Thyroid gland (tissue), 4 donors: ENCODE results near the gene NFYC. TPM values are rescaled to one million over a fixed set of nuclear protein-coding genes. Genes with fewer than 3 reads are reported as not detected.

Source experiments
- DNase-seq, 2 donors: peaks; one replicate each; pipeline ENCODE4 v3.0.0-alpha.2; 2019
- H3K27ac ChIP-seq, 3 donors: fragments of 200-600 bp; sonication (generic); 1 replicate in 2 of 3; 2 replicates in 1 of 3; pipeline ENCODE4 v1.5.1; 2016 to 2019; ENCODE audit warnings: mild to moderate bottlenecking in 1 of 3, moderate library complexity in 1 of 3
- H3K27me3 ChIP-seq: fragments of 200-600 bp; sonication (generic); one replicate; pipeline ENCODE4 v1.5.1; 2019
- H3K36me3 ChIP-seq, 2 donors: fragments of 200-600 bp; sonication (generic); one replicate each; pipeline ENCODE4 v1.5.1; 2016 to 2019
- H3K4me1 ChIP-seq, 2 donors: fragments of 200-600 bp; sonication (generic); one replicate each; pipeline ENCODE4 v1.5.1; 2017 to 2019
- H3K4me3 ChIP-seq, 3 donors: fragments of 200-600 bp; sonication (generic); replicated peaks in 1 of 3; 1 replicate in 2 of 3; 2 replicates in 1 of 3; pipeline ENCODE4 v1.5.1; 2016; ENCODE audit warnings: mild to moderate bottlenecking in 1 of 3
- H3K9me3 ChIP-seq: fragments of 200-600 bp; sonication (generic); one replicate; pipeline ENCODE4 v1.5.1; 2017
- POLR2A ChIP-seq, 2 donors: fragments of 450-650 bp; IDR thresholded peaks; one replicate each; pipeline ENCODE4 v1.6.1; 2017; ENCODE audit warnings: antibody characterized with exemption in 2 of 2, mild to moderate bottlenecking in 2 of 2, moderate library complexity in 1 of 2
- WGBS, 2 donors: methylation state at CpG; one replicate each; pipeline ENCODE4 v1.1.5; 2017; 5-methylcytosine and 5-hydroxymethylcytosine counted together
- intact Hi-C: fragments of 100-400 bp; cut with DNase I; formaldehyde crosslinking; loops from one replicate; pipeline ENCODE4 v1.15.1; 2023
- total RNA-seq, 4 donors: library from RNA; depleted of rRNA; stranded (reverse); fragments of >200 nt; gene quantifications; one replicate each; pipeline ENCODE4 v1.2.3, GENCODE V29; 2016
- TF ChIP-seq, protein P1 (sequence below), 6 experiments: fragments of 200-600 bp in 3 of 6; fragments of 450-650 bp in 3 of 6; sonication (generic) in 3 of 6; IDR thresholded peaks; one replicate each; pipeline ENCODE4 v1.5.1; 2016 to 2019; ENCODE audit warnings: antibody characterized with exemption in 6 of 6, mild to moderate bottlenecking in 2 of 6, inconsistent platforms in 1 of 6, moderate library complexity in 1 of 6

The NFYC gene
- total RNA-seq, 4 donors from 2014 or later, result 70.5 to 175 (median 96.7) TPM

GRCh38 chr1:40740039-40740996 lies 48.8 kb downstream of the NFYC start:
- H3K27me3 ChIP-seq, result no peaks in the 10 kb centered on the region
- H3K4me1 ChIP-seq, result peaks cover 0 to 12% of the 10 kb centered on the region in 2 donors
- TF ChIP-seq, protein P1, sequence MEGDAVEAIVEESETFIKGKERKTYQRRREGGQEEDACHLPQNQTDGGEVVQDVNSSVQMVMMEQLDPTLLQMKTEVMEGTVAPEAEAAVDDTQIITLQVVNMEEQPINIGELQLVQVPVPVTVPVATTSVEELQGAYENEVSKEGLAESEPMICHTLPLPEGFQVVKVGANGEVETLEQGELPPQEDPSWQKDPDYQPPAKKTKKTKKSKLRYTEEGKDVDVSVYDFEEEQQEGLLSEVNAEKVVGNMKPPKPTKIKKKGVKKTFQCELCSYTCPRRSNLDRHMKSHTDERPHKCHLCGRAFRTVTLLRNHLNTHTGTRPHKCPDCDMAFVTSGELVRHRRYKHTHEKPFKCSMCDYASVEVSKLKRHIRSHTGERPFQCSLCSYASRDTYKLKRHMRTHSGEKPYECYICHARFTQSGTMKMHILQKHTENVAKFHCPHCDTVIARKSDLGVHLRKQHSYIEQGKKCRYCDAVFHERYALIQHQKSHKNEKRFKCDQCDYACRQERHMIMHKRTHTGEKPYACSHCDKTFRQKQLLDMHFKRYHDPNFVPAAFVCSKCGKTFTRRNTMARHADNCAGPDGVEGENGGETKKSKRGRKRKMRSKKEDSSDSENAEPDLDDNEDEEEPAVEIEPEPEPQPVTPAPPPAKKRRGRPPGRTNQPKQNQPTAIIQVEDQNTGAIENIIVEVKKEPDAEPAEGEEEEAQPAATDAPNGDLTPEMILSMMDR (IDR thresholded peaks at IDR 0.05), result no peak
- TF ChIP-seq POLR2A (IDR thresholded peaks at IDR 0.05), result no peak
- H3K4me3 ChIP-seq, result no peak overlapping the region
- WGBS, 2 donors, result 60 to 71% methylated on average over 6 of the region's 6 CpGs
- no peaks in the 10 kb centered on the region for H3K9me3 ChIP-seq
- peak overlapping the region in 1 of 3 donors; percentile 36 for H3K27ac ChIP-seq
- H3K36me3 ChIP-seq, result peaks cover 21 to 23% of the 10 kb centered on the region in 2 donors
- intact Hi-C loops, result no loop called here
- DNase-seq, result peak in 1 of 2 donors; percentile 12

- H3K27ac ChIP-seq, result no peak overlapping the region
- DNase-seq, result no peak
- H3K27me3 ChIP-seq, result no peaks in the 10 kb centered on the region
- no peaks in the 10 kb centered on the region for H3K9me3 ChIP-seq
- H3K4me3 ChIP-seq, result no peak overlapping the region
- H3K36me3 ChIP-seq, result peaks cover 21 to 23% of the 10 kb centered on the region in 2 donors
- H3K4me1 ChIP-seq, result peaks cover 0 to 8% of the 10 kb centered on the region in 2 donors
- 92 to 93% methylated on average over 7 of the region's 7 CpGs for WGBS, 2 donors
- TF ChIP-seq, protein P1 (IDR thresholded peaks at IDR 0.05), result no peak
- no peak for TF ChIP-seq POLR2A (IDR thresholded peaks at IDR 0.05)
- intact Hi-C loops, result no loop called here
Measured at GRCh38 chr1:40740997-40741736, 49.7 kb downstream of the NFYC start.

- H3K27ac ChIP-seq, result no peak overlapping the region
- intact Hi-C loops, result no loop called here
- no peaks in the 10 kb centered on the region for H3K27me3 ChIP-seq
- peaks cover 21 to 23% of the 10 kb centered on the region in 2 donors for H3K36me3 ChIP-seq
- WGBS, 2 donors, result 90 to 94% methylated on average over 3 of the region's 3 CpGs
- H3K4me1 ChIP-seq, result peaks cover 0 to 7% of the 10 kb centered on the region in 2 donors
- DNase-seq, result no peak
- H3K4me3 ChIP-seq, result no peak overlapping the region
- no peak for TF ChIP-seq POLR2A (IDR thresholded peaks at IDR 0.05)
- TF ChIP-seq, protein P1 (IDR thresholded peaks at IDR 0.05), result no peak
- H3K9me3 ChIP-seq, result no peaks in the 10 kb centered on the region
Measured at GRCh38 chr1:40742363-40743061, 51.0 kb downstream of the NFYC start.

DNA sequence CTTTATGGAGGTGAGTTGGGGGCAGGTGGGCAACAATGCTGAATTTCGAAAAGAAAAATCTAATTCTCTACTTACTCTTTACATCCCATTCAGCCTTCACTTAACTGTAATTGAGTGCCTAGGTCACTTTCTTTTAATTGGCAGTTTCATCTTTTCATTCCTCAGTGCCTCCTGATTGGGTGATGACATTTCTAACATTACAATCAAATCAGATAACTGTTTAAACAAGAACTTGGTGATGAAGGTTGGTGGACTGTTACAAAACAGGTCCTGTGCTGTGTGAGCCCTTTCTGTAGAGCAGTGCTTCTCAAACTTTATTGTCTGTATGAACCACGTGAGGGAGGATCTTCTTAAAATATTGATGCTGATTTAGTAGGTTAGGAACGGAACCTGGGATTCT lies 51.9 kb downstream of the NFYC start:
- no peak overlapping the region for H3K27ac ChIP-seq
- intact Hi-C loops, result no loop called here
- H3K36me3 ChIP-seq, result peaks cover 29 to 31% of the 10 kb centered on the region in 2 donors

More for the DNA sequence above, 51.9 kb downstream of the NFYC start:
- Histone ChIP-seq H3K4me3 (no peak overlapping the region), H3K27me3 (no peaks in the 10 kb centered on the region), H3K4me1 (peaks cover 0 to 7% of the 10 kb centered on the region in 2 donors), H3K9me3 (no peaks in the 10 kb centered on the region)
- TF ChIP-seq POLR2A (IDR thresholded peaks at IDR 0.05), result no peak
- TF ChIP-seq, protein P1 (IDR thresholded peaks at IDR 0.05), result no peak
- WGBS, 2 donors, result 94 to 96% methylated on average over 3 of the region's 3 CpGs
- no peak for DNase-seq
